HG03558 (cell line): ENCODE results near the gene TSC22D1.

Experiments used
- ATAC-seq: cut with Tn5 transposase; IDR thresholded peaks from one replicate; pipeline ENCODE4 v1.9.1; 2021; ENCODE audit warnings: moderate number of reproducible peaks; ENCODE audit not compliant: unreplicated experiment; ENCODE audit errors: extremely low read depth

TSC22D1 gene

DNA sequence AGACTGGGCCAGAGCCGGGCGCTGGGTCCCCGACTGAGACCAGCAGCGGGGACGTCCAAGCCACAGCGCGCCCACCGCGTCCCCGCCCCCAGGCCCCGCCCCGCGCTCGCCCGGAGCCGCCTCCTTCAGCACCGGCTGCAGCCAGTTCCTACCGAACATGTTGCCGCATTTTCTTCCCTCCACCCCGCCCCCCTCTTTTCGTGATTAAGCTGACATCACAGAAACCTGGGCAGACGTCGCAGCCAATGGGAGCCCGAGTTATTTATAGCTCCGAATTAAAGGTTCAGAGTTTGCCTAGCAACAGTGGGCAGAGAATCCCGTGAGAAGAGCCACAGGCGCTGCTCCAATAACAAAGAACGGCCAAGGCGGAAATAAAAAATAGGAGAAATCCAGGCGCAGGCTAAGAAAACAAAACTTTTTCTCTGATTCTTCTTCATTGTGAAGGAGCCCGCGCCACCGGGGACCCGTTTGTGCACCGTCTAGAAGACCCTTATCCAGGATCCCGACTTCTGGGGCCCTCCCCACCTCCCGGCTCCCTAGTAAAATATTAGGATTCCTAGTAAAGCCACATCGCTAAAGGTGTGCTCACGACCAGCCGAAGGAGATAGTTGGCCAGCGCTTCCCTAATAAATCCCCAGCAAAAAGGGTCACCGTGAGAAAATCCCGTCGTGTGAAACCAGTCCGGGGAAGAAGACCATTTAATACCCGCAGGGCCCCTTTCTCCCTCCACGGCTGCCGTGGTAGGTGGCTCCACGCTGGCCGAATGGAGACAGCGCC, 140.8 kb downstream of the TSC22D1 start:
- no peak for ATAC-seq

DNA sequence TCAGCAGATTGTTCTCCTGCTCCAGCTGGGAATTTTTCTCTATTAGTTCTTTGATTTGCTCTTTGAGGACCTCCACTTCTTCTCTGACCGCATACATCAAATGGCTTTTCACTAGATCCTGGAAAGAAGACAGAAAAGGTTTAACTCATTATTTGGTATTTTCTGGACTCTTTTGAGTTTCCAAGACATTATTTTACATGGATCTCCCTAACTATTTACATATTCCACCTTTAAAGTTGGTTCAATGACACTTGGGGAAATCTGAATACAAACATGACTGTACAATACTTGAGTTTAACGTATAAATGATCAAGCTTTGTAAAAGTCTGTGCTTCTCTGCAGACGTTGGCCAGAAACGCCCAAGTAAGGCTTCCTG, 141.4 kb downstream of the TSC22D1 start:
- ATAC-seq: no peak

DNA sequence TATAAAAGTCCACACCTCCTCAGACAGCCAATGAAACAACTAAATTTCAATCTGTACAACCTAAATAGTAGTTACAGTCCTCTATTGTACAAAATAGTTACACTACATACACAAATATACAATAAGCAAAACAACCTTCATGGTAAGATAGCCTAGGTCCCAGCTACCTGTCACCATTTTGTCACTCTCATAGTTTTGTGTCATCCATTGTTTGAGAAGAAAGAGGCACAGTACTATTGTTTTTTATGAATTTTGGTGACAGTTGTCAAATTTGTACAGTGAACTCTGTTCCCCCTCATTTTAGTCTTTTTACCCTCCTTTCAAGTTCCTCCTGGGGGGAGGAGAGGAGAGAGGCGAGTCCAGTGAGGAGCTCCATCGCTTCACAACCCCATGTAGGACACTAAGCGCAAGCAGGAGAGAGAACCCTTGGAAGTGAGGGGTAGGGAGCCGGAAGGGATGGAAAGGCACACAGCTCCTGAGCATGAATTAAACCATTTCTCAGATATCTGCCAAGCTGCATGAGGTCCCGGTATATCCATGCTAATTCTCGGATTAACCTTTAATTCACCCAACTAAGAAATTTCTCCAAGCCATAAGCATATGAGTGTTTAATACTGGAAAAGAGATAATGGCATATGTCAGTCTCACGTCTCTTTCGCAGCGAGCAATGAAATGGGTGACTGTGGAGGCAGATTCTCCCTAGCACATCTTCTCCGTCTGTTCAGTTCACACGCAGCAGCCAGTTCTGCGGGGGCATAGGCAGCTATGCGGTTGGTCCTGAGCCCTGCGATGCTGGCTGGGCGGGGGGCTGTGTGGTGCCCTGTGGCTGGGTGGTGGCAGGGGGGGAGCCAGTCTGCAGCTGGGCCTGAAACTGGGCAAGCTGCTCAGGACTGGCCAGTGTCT, 142.0 kb downstream of the TSC22D1 start:
- ATAC-seq: no peak

DNA sequence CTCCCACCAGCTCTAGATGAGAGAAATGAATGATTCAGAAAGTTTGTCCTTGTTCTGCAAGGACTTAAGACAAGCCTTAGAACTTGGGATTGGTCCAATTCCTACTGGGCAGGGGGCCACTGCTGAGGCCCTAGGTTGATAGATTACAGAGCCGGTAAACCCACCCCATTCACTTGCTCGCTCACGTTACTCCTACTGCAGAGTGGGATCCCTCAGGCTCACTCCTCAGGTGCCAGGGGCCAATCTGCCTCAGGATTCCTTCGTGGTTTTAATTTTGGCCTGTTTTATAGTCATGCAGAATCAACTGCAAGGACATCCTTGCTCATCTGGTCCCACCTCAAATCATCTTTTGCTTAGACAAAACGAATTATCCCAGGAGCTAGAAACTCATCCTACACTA, 143.5 kb downstream of the TSC22D1 start:
- no peak for ATAC-seq

DNA sequence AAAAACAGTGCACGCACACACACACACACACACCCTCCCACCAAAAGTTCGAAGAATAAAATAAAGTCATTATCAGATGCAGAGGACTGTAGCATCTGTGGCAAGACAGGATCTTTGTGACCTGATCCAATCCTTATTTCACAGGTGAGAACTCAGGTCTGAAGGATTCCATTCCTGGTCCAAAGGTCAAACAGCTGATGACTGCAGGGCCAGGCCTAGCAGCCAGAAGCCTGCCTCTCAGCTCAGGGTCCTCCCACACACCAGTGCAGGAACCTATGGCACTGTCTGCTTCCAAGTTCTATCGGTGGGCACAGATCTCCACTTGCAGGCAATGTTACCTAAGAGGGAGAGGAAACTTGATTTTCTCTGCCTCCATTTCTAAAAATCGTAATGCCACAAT, 145.0 kb downstream of the TSC22D1 start:
- ATAC-seq: no peak

DNA sequence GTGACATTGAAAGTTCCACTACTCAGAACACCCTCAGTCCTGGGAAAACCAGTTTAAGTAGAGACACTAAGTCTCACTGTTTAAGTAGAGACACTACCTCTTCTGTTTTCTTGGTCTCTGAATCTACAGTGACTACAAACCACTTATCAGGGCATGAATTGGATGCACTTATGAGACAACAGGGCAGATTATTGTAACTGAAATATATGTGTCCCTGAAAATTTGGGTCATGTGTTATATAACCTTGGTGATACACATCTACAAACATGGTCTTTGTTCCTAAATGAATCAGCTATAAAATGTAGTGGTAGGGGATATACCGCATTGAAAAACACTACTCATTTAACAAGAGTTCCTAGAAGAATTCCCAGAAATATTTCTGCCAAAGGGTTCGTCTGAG, 146.8 kb downstream of the TSC22D1 start:
- ATAC-seq: no peak

DNA sequence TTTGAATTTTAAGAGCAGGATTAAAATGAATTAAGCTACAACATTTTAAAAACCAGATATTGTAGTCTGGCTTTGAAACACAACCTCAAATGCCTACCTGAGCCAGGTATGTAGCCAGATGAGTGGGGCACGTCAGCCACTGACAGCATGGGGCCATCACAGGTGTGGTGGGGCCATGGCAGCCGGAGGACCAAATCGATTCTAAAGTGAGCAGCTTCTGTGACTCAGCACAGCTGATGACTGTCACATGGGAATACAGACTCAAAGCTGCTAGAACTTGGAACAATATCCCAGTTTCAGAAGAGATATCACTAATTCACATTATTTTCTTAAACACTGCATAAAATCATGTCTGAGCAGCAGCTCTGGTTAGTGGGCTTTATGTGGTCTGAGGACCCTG, 149.7 kb downstream of the TSC22D1 start:
- ATAC-seq: no peak

DNA sequence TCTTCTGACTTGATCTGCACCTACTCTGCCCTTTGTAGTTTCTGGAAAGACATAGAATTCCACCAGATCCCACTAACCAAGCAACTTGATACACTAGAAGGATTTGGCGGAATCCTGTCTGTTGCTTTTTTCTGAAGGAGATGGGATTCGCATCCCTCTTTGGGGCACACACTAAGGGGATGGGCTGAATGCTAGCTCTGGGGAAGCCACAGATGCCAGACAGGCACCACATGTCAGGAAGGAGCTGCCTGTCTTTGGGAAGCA, 150.4 kb downstream of the TSC22D1 start:
- ATAC-seq: no peak

DNA sequence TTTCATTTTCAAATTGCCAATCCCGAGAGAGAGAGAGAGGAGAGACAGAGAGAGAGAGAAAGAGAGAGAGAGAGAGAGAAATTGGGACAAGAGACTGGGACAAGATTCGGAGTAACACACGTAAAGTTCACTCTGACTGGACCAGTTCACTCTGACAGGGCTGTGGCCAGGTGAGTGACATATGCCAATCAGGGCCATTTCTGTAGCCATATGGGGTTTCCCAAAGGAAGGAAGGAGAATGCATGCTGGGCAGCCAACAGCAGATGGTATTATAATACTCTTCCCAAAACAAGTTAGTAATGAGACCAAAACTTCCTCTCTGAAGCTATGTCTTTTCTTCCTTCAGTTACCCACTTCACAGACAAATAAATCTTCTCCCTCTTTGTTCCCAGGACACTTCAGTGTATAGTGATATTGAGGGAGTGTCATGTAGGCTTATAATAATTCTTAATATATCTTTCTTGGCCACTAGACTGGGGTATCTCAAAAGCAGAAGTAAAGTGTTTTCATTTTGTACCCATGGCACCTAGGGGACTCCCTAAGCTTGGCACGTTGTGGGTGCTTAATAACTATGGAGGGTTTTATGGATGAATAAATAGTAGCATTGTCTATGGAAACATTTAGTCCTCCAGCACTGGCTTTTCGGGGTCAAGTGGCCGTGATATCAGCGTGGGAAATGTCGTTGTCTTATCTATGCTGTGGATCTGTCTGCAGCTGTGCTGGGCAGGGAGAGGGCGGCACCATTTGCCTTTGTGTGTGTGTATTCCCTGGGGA, 150.9 kb downstream of the TSC22D1 start:
- ATAC-seq: no peak

DNA sequence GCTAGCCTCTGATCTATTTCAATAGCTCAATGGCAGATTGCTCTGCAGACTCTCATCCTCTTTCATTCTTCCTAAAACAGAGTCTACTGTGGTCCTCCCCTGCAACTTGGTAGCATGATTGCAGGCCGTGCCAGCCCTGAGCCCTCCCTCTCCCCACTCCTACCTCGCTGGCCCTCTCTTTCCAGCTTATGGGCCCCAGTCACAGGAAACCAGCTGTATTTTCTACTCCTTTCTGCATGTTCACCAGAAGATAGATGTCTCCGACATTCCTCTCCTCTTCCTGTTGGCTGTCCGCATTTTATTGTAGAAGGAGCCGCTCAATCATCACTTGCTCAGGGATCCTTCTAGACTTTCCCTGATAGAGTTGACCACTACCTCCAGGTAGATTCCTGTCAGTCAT, 152.3 kb downstream of the TSC22D1 start:
- no peak for ATAC-seq

DNA sequence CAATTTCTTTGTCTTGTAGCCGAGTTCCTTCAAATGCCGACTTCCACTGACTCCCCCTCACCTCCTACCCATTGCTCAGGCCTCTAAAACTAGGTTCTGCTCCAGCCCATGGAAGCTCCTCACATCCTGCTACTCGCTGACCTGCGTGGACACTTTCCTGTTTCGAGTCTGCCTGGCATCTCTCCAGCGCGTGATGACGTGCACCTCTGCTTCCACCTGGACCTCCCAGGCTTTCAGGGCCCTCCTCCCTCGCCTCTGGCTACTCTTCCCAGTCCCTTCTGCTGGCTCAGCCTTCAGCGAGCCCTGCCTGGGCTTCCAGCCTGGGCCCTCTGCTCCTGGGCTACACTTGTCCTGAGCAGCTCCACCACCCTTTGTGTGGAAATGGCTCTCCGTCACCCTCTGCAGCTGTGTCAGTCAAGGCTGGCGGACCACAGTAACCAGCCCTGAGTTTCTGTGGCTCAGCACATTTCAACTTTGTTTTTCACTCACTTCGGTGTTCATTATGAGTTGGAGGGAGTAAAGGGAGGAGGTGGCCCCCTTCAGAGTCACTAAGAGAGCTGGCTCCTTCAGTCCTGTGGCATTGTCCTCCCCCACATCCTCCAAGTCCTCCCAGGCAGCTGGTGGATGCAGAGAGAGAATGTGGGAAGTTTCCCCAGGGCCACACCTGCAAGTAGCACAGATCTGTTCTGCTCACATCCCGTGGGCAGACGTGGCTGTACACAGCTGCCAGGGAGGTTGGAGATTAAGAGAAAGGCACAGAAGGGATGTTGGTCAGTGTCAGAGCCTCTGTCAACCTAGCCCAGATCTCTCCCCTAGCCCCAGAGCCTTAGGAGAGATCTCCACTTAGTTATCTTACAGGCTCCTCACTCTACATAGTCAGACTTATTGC, 153.1 kb downstream of the TSC22D1 start:
- no peak for ATAC-seq

DNA sequence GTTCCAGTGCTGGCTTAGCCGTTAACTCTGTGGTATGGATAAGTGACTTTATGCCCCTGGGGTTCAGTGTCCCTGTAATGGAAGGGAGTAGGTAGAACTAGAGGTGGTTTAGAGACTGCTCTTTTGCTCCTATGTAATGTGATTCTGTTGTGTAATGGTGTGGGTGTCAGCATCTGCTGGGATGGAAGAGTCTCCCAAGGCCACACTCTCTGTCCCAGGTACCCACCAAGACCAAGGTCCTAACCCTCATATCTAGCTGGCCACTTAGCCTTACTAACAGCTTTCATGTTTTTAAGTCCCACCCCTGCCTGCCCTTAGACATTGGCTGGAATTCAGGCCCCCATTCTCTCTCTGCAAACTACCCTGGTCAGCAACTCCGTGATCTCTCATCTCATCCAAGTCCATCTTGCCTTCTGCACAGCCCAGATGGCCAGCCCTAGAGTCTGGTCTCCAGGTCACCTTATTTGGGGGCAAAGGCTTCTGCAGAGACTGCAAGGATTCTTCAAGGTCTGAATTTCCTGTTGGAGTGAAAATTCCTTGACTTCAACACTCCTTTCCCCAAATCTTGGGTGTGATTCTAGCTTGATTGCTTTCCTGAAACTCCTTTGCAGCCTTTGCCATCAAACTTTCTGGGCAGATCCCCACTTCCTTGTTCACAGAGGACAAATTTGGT, 154.1 kb downstream of the TSC22D1 start:
- no peak for ATAC-seq

DNA sequence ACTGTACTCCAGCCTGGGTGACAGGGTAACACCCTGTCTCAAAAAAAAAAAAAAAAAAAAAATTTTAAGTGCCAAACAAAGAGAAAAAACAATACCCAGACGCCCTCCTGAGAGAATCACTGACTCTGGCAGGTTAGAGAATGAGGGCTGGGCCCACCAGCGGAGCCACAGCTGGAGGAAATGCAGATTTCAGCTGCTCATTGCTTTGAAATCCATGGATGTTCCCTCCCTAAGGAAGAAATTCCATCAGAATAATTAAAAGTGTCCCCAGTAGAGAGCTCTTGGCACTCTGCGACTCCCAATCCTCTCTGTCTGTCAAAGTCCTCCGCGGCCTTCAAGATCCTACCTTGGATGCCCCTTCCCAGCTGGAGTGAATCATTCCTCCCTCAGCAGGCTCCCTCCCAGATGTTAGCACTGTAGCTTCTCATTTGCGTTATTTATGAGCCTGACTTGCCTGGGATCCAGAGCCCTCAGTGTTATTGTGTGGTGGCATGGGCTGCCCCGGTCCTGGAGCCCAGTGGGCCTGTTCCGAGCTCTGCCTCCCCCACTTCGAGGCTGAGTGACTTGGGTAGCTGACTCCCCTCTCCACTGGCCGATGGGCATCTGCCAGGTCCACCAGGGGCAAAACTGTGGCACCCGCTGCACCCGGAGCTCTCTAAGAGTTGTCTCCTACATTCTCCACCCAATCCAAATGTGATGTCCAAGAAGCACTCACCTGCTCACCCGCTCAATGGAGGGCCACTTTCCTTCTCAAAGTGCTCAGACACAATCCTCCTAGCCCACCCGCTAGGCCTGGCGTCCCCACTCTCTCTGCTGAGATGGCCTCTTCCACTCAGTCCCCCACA, 155.5 kb downstream of the TSC22D1 start:
- no peak for ATAC-seq

DNA sequence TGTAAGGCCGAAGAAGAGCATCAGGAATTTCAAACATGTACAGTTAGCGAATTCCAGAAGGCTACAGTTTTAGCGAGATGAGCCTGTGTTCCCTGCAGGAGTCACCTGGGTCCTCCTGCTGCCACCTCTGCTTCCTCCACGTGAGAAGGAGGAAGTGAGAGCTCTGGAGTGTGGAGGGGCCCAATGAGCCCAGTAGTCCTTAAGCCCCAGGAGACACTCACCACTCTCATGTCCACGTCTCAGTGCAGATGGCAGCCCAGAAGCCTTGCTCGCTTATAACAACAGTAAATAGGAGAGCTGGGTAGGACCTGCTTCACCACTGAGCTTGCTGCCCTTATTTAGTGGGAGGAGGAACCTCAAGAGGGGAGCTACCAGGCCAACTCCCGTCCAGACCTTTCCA, 158.3 kb downstream of the TSC22D1 start:
- no peak for ATAC-seq

DNA sequence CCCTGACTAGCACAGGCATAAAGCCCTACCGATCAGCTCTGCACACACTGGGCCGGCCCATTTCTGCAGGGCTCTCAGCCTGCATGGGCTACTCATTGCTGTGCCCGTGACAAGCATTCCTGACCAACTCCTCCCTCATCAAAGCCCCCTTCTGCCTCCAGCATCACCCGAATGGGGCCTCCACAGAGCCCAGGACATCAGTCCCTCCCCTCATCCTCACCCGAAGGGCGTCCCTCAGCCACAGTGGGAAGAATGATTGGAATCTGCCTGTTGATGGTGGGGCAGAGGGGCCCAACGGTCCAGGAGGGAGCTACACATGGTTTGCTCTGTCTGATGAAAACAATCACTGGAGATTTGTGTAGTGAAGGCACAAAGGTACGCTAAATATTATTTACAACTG, 158.7 kb downstream of the TSC22D1 start:
- no peak for ATAC-seq

DNA sequence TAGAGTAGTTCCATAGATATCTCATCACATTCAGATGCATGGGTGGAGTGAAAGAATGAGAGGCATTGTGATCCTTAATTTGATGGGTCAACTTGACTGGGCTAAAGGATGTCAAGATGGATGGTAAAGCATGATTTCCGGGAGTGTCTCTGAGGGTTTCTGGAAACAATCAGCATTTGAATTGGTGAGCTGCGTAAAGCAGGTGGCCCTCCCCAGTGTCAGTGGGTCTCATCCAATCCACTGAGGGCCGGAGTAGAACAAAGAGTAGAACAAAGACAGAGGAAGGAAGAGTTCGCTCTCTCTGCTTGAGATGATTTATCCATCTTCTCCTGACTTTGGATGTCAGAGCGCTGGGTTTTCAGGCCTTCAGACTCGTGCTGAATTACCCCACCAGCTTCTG, 159.4 kb downstream of the TSC22D1 start:
- ATAC-seq: no peak

DNA sequence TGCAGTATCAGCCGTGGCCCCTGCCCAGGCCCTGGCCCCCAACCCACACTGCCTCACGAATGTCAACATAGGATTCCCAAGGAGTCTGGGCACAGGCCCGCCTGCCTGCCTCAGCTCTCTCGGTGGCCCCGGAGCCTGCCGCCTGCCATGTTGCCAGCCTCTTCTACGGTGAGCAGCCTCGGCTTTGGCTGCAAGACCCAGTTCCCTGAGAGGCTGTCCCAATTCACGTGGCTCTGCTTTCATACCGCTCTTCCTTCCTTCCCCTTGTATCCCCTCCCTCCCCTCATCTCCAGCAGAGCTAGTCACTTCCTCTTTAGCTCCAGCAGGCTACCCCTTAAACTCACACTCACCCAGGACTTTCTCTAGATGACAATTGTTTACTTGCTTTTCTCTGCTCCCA, 159.8 kb downstream of the TSC22D1 start:
- no peak for ATAC-seq

DNA sequence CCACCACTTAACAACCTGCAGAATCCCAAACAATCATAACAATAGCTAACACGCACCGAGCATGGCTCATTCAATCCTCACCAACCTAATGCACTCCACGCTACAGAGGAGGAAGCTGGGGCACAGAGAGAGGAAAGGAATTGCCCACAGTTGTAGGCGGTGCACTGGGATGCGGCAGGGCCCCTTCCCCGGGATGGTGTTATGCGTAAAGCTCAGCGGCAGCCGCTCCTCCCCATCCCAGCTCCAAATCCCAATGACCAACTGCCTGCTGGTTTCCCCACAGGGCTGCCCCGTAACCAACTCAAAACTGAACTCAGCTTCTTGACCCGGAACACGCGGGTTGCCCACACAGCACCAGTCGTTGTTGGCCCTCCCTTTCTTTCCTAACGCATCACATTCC, 160.3 kb downstream of the TSC22D1 start:
- no peak for ATAC-seq

DNA sequence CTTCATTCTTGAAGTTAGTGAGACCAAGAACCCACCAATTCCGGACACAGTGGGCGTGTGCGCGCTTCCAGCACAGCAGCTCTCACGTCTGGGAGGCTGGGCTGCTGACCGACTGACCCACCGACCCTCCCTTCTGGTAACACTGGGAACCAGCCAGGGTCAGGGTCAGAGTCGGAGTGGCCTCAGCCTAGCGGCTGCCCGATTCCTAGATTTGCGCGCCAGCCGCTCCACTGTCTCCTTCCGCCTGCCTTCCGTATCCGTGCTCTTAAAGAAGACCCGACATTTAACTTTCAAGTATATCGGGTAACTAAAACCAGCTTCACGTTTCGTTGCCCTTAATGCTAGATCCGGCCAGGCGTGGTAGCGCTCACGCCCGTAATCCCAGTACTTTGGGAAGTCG, 161.4 kb downstream of the TSC22D1 start:
- ATAC-seq: no peak
